ENCODE results near the gene PARS2. TPM values are rescaled to one million over a fixed set of nuclear protein-coding genes. Genes with fewer than 3 reads are reported as not detected.

PARS2 gene
- total RNA-seq, 4 donors from 2014 or later: 3.2 to 8.7 (median 5.8) TPM

GRCh38 chr1:54745274-54745673 is 19.0 kb downstream of the PARS2 start:
- no peaks in the 10 kb centered on the region for H3K27me3 ChIP-seq
- H3K36me3 ChIP-seq: peaks cover 41% of the 10 kb centered on the region
- peak in 1 of 2 donors; percentile 40 for DNase-seq (ENCODE audit: low spot score in 2 of 2)
- WGBS: 59% methylated on average over 6 of the region's 6 CpGs
- no peak for TF ChIP-seq POLR2A (IDR thresholded peaks at IDR 0.05)
- no peak for TF ChIP-seq EP300 (IDR thresholded peaks at IDR 0.05)
- TF ChIP-seq CTCF (IDR thresholded peaks at IDR 0.05): no peak
- no peak for TF ChIP-seq POLR2AphosphoS5 (IDR thresholded peaks at IDR 0.05)
- no peak overlapping the region for H3K27ac ChIP-seq
- H3K4me1 ChIP-seq: no peaks in the 10 kb centered on the region
- H3K4me3 ChIP-seq: no peak overlapping the region
- no peaks in the 10 kb centered on the region for H3K9me3 ChIP-seq

- H3K27ac ChIP-seq: no peak overlapping the region
- WGBS: no CpG with 5 or more reads among the region's 3 CpGs
- no peaks in the 10 kb centered on the region for H3K4me1 ChIP-seq
- no peak for TF ChIP-seq EP300 (IDR thresholded peaks at IDR 0.05)
- no peak for TF ChIP-seq CTCF (IDR thresholded peaks at IDR 0.05)
- TF ChIP-seq POLR2A (IDR thresholded peaks at IDR 0.05): no peak
- no peak for TF ChIP-seq POLR2AphosphoS5 (IDR thresholded peaks at IDR 0.05)
- no peak overlapping the region for H3K4me3 ChIP-seq
- peaks cover 47% of the 10 kb centered on the region for H3K36me3 ChIP-seq
- no peaks in the 10 kb centered on the region for H3K9me3 ChIP-seq
- peak in 1 of 2 donors; percentile 21 for DNase-seq (ENCODE audit: low spot score in 2 of 2)
- no peaks in the 10 kb centered on the region for H3K27me3 ChIP-seq
Observed at GRCh38 chr1:54744696-54745095, 19.6 kb downstream of the PARS2 start.

GRCh38 chr1:54743416-54744226 is 20.7 kb downstream of the PARS2 start:
- no peaks in the 10 kb centered on the region for H3K4me1 ChIP-seq
- no peaks in the 10 kb centered on the region for H3K27me3 ChIP-seq
- no peak for DNase-seq (ENCODE audit: low spot score in 2 of 2)
- peaks cover 58% of the 10 kb centered on the region for H3K36me3 ChIP-seq
- H3K27ac ChIP-seq: no peak overlapping the region
- H3K4me3 ChIP-seq: no peak overlapping the region
- 84% methylated on average over 11 of the region's 12 CpGs for WGBS
- H3K9me3 ChIP-seq: no peaks in the 10 kb centered on the region
- TF ChIP-seq POLR2AphosphoS5 (IDR thresholded peaks at IDR 0.05) (no peak), POLR2A (IDR thresholded peaks at IDR 0.05) (no peak), CTCF (IDR thresholded peaks at IDR 0.05) (no peak)

GRCh38 chr1:54742282-54742681 is 22.0 kb downstream of the PARS2 start:
- Histone ChIP-seq H3K27me3 (no peaks in the 10 kb centered on the region), H3K27ac (no peak overlapping the region), H3K9me3 (no peaks in the 10 kb centered on the region), H3K4me1 (no peaks in the 10 kb centered on the region), H3K36me3 (peaks cover 71% of the 10 kb centered on the region), H3K4me3 (no peak overlapping the region)
- 51% methylated on average over 4 of the region's 4 CpGs for WGBS
- no peak for TF ChIP-seq EP300 (IDR thresholded peaks at IDR 0.05)
- no peak for TF ChIP-seq POLR2AphosphoS5 (IDR thresholded peaks at IDR 0.05)
- TF ChIP-seq CTCF (IDR thresholded peaks at IDR 0.05): no peak
- TF ChIP-seq POLR2A (IDR thresholded peaks at IDR 0.05): no peak
- DNase-seq (ENCODE audit: low spot score in 2 of 2): no peak

- Histone ChIP-seq H3K27ac (no peak overlapping the region), H3K36me3 (peaks cover 79% of the 10 kb centered on the region), H3K9me3 (no peaks in the 10 kb centered on the region), H3K27me3 (no peaks in the 10 kb centered on the region), H3K4me1 (no peaks in the 10 kb centered on the region), H3K4me3 (no peak overlapping the region)
- DNase-seq (ENCODE audit: low spot score in 2 of 2): no peak
- 82% methylated on average over 4 of the region's 4 CpGs for WGBS
- TF ChIP-seq CTCF (IDR thresholded peaks at IDR 0.05) (no peak), POLR2AphosphoS5 (IDR thresholded peaks at IDR 0.05) (no peak), EP300 (IDR thresholded peaks at IDR 0.05) (no peak), POLR2A (IDR thresholded peaks at IDR 0.05) (no peak)
Observed at GRCh38 chr1:54741531-54741930, 22.8 kb downstream of the PARS2 start.
